Activated naive CD8-positive, alpha-beta T cell treated with anti-CD3 and anti-CD28 coated beads, Interleukin-2, amount 50 U/mL, for 24 hours (primary cell): ENCODE measurements around the gene KRT37.
"Not testable (repeated sequence)": the region's sequence is repeated elsewhere in the genome, so short reads cannot be mapped to it uniquely, and the experiment has no call there.

Experiments
- ATAC-seq: fragments of 150-1000 bp; cut with Tn5 transposase; one replicate; pipeline ENCODE4 v1.10.0; 2021
- DNase-seq: peaks from one replicate; pipeline ENCODE4 v3.0.0; 2021
- H3K27ac Mint-ChIP-seq: one replicate; pipeline ENCODE4 v1.8.0; 2021; ENCODE audit warnings: mild to moderate bottlenecking, mixed read lengths
- H3K27me3 Mint-ChIP-seq: one replicate; pipeline ENCODE4 v1.8.0; 2021; ENCODE audit warnings: mixed read lengths
- H3K36me3 Mint-ChIP-seq: one replicate; pipeline ENCODE4 v1.8.0; 2021; ENCODE audit warnings: low read depth, mixed read lengths
- H3K4me1 Mint-ChIP-seq: one replicate; pipeline ENCODE4 v1.8.0; 2021; ENCODE audit warnings: mixed read lengths
- H3K4me3 Mint-ChIP-seq: one replicate; pipeline ENCODE4 v1.8.0; 2021; ENCODE audit warnings: mild to moderate bottlenecking, moderate library complexity, mixed read lengths
- H3K9me3 Mint-ChIP-seq: one replicate; pipeline ENCODE4 v1.8.0; 2021; ENCODE audit warnings: mixed read lengths

The KRT37 gene

DNA sequence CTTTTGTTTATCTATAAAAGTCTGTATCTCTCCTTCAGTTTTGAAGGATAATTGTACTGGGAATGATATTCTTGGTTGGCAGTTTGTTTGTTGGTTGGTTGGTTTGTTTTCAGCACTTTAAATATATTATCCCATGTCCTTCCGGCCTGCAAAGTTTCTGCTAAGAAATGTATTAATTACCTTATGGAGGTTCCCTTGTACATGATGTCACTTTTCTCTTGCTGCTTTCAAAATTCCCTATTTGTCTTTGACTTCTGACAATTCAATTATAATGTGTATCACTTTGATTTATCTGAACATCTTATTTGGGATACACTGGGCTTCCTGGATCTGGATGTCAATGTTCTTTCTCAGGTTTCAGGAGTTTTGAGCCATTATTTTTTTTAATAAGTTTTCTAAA is 38.2 kb downstream of the KRT37 start:
- Mint-ChIP-seq H3K27me3 (peaks cover 3% of the 10 kb centered on the region), H3K27ac (no peak overlapping the region), H3K36me3 (peaks cover 2% of the 10 kb centered on the region), H3K4me1 (no peaks in the 10 kb centered on the region), H3K9me3 (peaks cover 8% of the 10 kb centered on the region), H3K4me3 (no peak overlapping the region)
- no peak for ATAC-seq
- DNase-seq, result no peak

DNA sequence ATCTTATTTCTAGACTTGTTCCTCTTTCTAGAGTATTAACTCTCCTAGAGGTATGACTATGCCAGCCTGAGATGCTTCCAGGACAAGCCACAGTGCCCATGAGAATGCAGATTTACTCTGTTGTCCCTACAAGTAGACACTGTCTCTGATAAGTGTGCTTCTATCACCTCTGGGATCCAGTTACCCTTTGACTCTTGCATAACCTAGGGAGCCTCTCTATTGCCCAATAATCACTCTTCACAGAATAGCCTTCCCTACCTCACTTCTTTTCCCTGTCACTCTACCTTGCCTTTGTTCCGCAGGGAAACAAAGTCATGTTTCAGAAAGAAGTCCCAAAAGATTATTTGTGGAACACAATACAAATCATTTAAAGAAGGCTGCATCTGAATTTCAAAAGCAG is 40.7 kb downstream of the KRT37 start:
- H3K27me3 Mint-ChIP-seq, result no peaks in the 10 kb centered on the region
- no peak for ATAC-seq
- H3K4me3 Mint-ChIP-seq, result no peak overlapping the region
- no peak for DNase-seq
- peaks cover 2% of the 10 kb centered on the region for H3K36me3 Mint-ChIP-seq
- no peaks in the 10 kb centered on the region for H3K4me1 Mint-ChIP-seq
- H3K27ac Mint-ChIP-seq, result no peak overlapping the region
- H3K9me3 Mint-ChIP-seq, result peaks cover 8% of the 10 kb centered on the region

GRCh38 chr17:41382394-41382793 is 42.0 kb downstream of the KRT37 start:
- no peak overlapping the region for H3K27ac Mint-ChIP-seq
- H3K4me1 Mint-ChIP-seq, result peaks cover 9% of the 10 kb centered on the region
- H3K36me3 Mint-ChIP-seq, result peaks cover 2% of the 10 kb centered on the region
- no peak overlapping the region for H3K4me3 Mint-ChIP-seq
- DNase-seq (no peak), ATAC-seq (no peak)
- H3K27me3 Mint-ChIP-seq, result no peaks in the 10 kb centered on the region
- peaks cover 8% of the 10 kb centered on the region for H3K9me3 Mint-ChIP-seq

DNA sequence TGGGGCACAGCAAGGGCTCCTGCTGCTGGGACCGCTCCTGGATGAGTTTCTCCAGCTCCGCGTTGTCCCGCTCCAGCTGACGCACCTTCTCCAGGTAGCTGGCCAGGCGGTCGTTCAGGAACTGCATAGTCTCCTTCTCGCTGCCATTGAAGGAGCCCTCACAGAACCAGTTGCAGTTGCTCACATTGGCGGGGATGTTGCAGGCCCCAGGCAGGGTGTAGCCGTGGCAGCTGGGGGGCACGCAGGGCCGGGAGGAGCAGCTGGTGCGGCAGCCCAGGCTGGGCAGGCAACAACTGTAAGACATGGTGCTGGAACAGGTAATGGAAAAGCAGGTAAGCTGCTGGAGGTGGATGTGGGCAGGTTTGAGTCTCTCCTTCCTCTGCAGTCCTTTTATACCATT is 42.4 kb downstream of the KRT37 start, which contains the start of gene KRT34:
Gene KRT34 (minus strand): TSS at position 364 of the 400 bp plus-strand sequence. CDS start 60 bp downstream, at position 304.
- not testable (repeated sequence) for H3K9me3 Mint-ChIP-seq, H3K4me1 Mint-ChIP-seq, H3K27me3 Mint-ChIP-seq, ATAC-seq, H3K36me3 Mint-ChIP-seq, H3K4me3 Mint-ChIP-seq, H3K27ac Mint-ChIP-seq, DNase-seq

- not testable (repeated sequence) for ATAC-seq, H3K36me3 Mint-ChIP-seq, H3K4me3 Mint-ChIP-seq, H3K27me3 Mint-ChIP-seq, H3K4me1 Mint-ChIP-seq, H3K9me3 Mint-ChIP-seq, H3K27ac Mint-ChIP-seq, DNase-seq
Observed at GRCh38 chr17:41380091-41380490, 44.3 kb downstream of the KRT37 start.

GRCh38 chr17:41377546-41377945 is 46.8 kb downstream of the KRT37 start:
- Mint-ChIP-seq H3K4me1 (peaks cover 9% of the 10 kb centered on the region), H3K36me3 (no peaks in the 10 kb centered on the region), H3K9me3 (no peaks in the 10 kb centered on the region), H3K27me3 (no peaks in the 10 kb centered on the region), H3K4me3 (no peak overlapping the region), H3K27ac (no peak overlapping the region)
- ATAC-seq (no peak), DNase-seq (no peak)
